Neuronal stem cell (in vitro differentiated cells): ENCODE measurements around the gene CXCL1.

Source experiments
- DNase-seq: peaks from one replicate; pipeline ENCODE4 v3.0.0-alpha.2; 2013; ENCODE audit warnings: low spot score
- H2AFZ ChIP-seq: one replicate; pipeline ENCODE4 v1.6.1; 2013; ENCODE audit warnings: mild to moderate bottlenecking, low read length, inconsistent platforms
- H2AK5ac ChIP-seq: 2 replicates; pipeline ENCODE4 v1.6.1; 2013; ENCODE audit warnings: low read depth, mild to moderate bottlenecking, inconsistent platforms, low read length, moderate library complexity, mixed read lengths
- H2BK120ac ChIP-seq: 2 replicates; pipeline ENCODE4 v1.6.1; 2013; ENCODE audit warnings: low read depth, mild to moderate bottlenecking, inconsistent platforms, low read length, moderate library complexity, mixed read lengths
- H2BK12ac ChIP-seq: one replicate; pipeline ENCODE4 v1.6.1; 2013; ENCODE audit warnings: low read length, inconsistent platforms
- H2BK15ac ChIP-seq: 2 replicates; pipeline ENCODE4 v1.6.1; 2013; ENCODE audit warnings: mild to moderate bottlenecking, low read length, inconsistent platforms, mixed read lengths
- H2BK5ac ChIP-seq: one replicate; pipeline ENCODE4 v1.6.1; 2013; ENCODE audit warnings: inconsistent platforms, mild to moderate bottlenecking, low read length, moderate library complexity
- H3K14ac ChIP-seq: one replicate; pipeline ENCODE4 v1.6.1; 2013; ENCODE audit warnings: low read length, inconsistent platforms
- H3K18ac ChIP-seq: 2 replicates; pipeline ENCODE4 v1.6.1; 2013; ENCODE audit warnings: low read length, inconsistent platforms
- H3K23ac ChIP-seq: 2 replicates; pipeline ENCODE4 v1.6.1; 2013; ENCODE audit warnings: low read depth, mild to moderate bottlenecking, mixed read lengths, low read length, inconsistent platforms; ENCODE audit not compliant: poor library complexity
- H3K27ac ChIP-seq: replicated peaks from 3 replicates; pipeline ENCODE4 v1.5.1; 2013; ENCODE audit warnings: low read length, inconsistent platforms
- H3K27me3 ChIP-seq, 3 experiments: 2 replicates each; pipeline ENCODE4 v1.6.1; 2013; ENCODE audit warnings: low read length in 3 of 3, mild to moderate bottlenecking in 2 of 3, inconsistent platforms in 1 of 3, low read depth in 1 of 3, mixed read lengths in 1 of 3, moderate library complexity in 1 of 3; ENCODE audit not compliant: control insufficient read depth in 3 of 3, insufficient read depth in 3 of 3
- H3K36me3 ChIP-seq, 2 donors: replicated peaks in 1 of 2; 2 replicates each; pipeline ENCODE4 v1.6.1; 2013; ENCODE audit warnings: low read length in 2 of 2; ENCODE audit not compliant: control insufficient read depth in 2 of 2, insufficient read depth in 2 of 2
- H3K4ac ChIP-seq: 2 replicates; pipeline ENCODE4 v1.6.1; 2013; ENCODE audit warnings: inconsistent platforms, mild to moderate bottlenecking, low read length, moderate library complexity
- H3K4me1 ChIP-seq, 2 donors: 1 replicate in 1 of 2; 2 replicates in 1 of 2; pipeline ENCODE4 v1.6.1; 2013; ENCODE audit warnings: low read length in 2 of 2, low read depth in 1 of 2; ENCODE audit not compliant: control insufficient read depth in 2 of 2, insufficient read depth in 1 of 2
- H3K4me2 ChIP-seq: one replicate; pipeline ENCODE4 v1.6.1; 2013; ENCODE audit warnings: mild to moderate bottlenecking, low read length, inconsistent platforms; ENCODE audit not compliant: insufficient read depth, poor library complexity, severe bottlenecking
- H3K4me3 ChIP-seq, 2 donors: 2 replicates each; pipeline ENCODE4 v1.5.1; 2013; ENCODE audit warnings: low read length in 2 of 2, mild to moderate bottlenecking in 2 of 2, inconsistent platforms in 1 of 2, moderate library complexity in 1 of 2
- H3K79me1 ChIP-seq: one replicate; pipeline ENCODE4 v1.6.1; 2013; ENCODE audit warnings: low read depth, mild to moderate bottlenecking, inconsistent platforms, low read length, moderate library complexity
- H3K9ac ChIP-seq: one replicate; pipeline ENCODE4 v1.6.1; 2013; ENCODE audit warnings: mild to moderate bottlenecking, low read depth, low read length, inconsistent platforms; ENCODE audit not compliant: poor library complexity
- H3K9me3 ChIP-seq, 2 donors: replicated peaks in 1 of 2; 2 replicates each; pipeline versions ENCODE3 to v1.6.1; 2013; ENCODE audit warnings: low read length in 2 of 2, mild to moderate bottlenecking in 2 of 2, inconsistent platforms in 1 of 2, low read depth in 1 of 2, mixed read lengths in 1 of 2, moderate library complexity in 1 of 2; ENCODE audit not compliant: control insufficient read depth in 2 of 2, insufficient read depth in 1 of 2
- H4K8ac ChIP-seq: one replicate; pipeline ENCODE4 v1.6.1; 2013; ENCODE audit warnings: low read depth, mild to moderate bottlenecking, inconsistent platforms, low read length, moderate library complexity
- H4K91ac ChIP-seq: one replicate; pipeline ENCODE4 v1.6.1; 2013; ENCODE audit warnings: low read length, low read depth, mild to moderate bottlenecking, inconsistent platforms; ENCODE audit not compliant: poor library complexity
- WGBS, 2 donors: extraction: QIAGEN DNeasy Blood & Tissue Kit; methylation state at CpG; one replicate each; pipeline ENCODE4 v1.1.7; 2013; ENCODE audit warnings: missing lambda C conversion rate in 2 of 2, mixed read lengths in 1 of 2; ENCODE audit not compliant: insufficient read length in 2 of 2, insufficient replicate concordance in 1 of 2; ENCODE audit errors: extremely low coverage in 2 of 2; 5-methylcytosine and 5-hydroxymethylcytosine counted together

The CXCL1 gene

GRCh38 chr4:73862322-73862721 is 6.9 kb upstream of the CXCL1 start:
- WGBS, 2 donors: no CpG with 5 or more reads among the region's 1 CpG
- H3K18ac ChIP-seq: no peak overlapping the region
- H4K8ac ChIP-seq: no peak overlapping the region
- no peak overlapping the region for H2BK5ac ChIP-seq
- no peak overlapping the region for H3K4me3 ChIP-seq
- no peak overlapping the region for H3K4me2 ChIP-seq
- no peak overlapping the region for H2BK15ac ChIP-seq
- no peak overlapping the region for H2AFZ ChIP-seq
- H2BK120ac ChIP-seq: no peak overlapping the region
- H3K36me3 ChIP-seq: no peaks in the 10 kb centered on the region
- H3K14ac ChIP-seq: no peak overlapping the region
- no peaks in the 10 kb centered on the region for H3K79me1 ChIP-seq
- H3K4ac ChIP-seq: no peak overlapping the region
- H3K9ac ChIP-seq: no peak overlapping the region
- no peak overlapping the region for H3K27ac ChIP-seq
- no peaks in the 10 kb centered on the region for H3K27me3 ChIP-seq
- no peak overlapping the region for H3K23ac ChIP-seq
- no peak for DNase-seq
- H2AK5ac ChIP-seq: no peak overlapping the region
- H4K91ac ChIP-seq: no peak overlapping the region
- no peaks in the 10 kb centered on the region for H3K4me1 ChIP-seq
- H2BK12ac ChIP-seq: no peak overlapping the region
- H3K9me3 ChIP-seq: no peaks in the 10 kb centered on the region

DNA sequence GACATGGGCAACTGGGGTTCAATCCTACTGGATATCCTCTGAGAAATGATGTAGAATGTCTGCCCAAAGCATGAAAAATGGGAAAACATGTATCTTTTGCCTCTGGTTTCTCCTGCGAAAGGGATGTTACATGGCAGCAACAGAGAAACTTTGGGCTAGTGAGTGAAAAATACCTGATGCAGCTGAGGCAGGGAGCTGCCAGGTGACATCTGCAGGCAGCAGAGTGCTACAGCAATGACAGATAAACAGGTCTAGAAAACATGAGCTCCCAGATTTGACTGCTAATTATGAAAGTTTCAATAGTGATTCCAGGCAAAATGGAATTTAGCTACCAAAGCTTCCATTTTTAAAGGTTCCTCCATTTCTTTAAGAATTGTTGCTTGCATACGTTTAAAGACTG is 4.8 kb upstream of the CXCL1 start:
- no peak overlapping the region for H2AK5ac ChIP-seq
- no peaks in the 10 kb centered on the region for H3K36me3 ChIP-seq
- no peaks in the 10 kb centered on the region for H3K4me1 ChIP-seq
- no peak overlapping the region for H2BK15ac ChIP-seq
- H3K27ac ChIP-seq: no peak overlapping the region
- H2BK5ac ChIP-seq: no peak overlapping the region
- no peaks in the 10 kb centered on the region for H3K79me1 ChIP-seq
- no peak overlapping the region for H3K14ac ChIP-seq
- no peak overlapping the region for H3K4me2 ChIP-seq
- no peak overlapping the region for H3K18ac ChIP-seq
- no peak overlapping the region for H2BK12ac ChIP-seq
- peaks cover 0 to 11% (median 7%) of the 10 kb centered on the region in 3 experiments for H3K27me3 ChIP-seq
- H2BK120ac ChIP-seq: no peak overlapping the region
- no peak overlapping the region for H3K4ac ChIP-seq
- no peak overlapping the region for H3K23ac ChIP-seq
- no peak overlapping the region for H4K91ac ChIP-seq
- no peak overlapping the region for H3K4me3 ChIP-seq
- H3K9me3 ChIP-seq: no peaks in the 10 kb centered on the region
- no peak for DNase-seq
- H4K8ac ChIP-seq: no peak overlapping the region
- WGBS, 2 donors: no CpG with 5 or more reads among the region's 2 CpGs
- no peak overlapping the region for H2AFZ ChIP-seq
- H3K9ac ChIP-seq: no peak overlapping the region

DNA sequence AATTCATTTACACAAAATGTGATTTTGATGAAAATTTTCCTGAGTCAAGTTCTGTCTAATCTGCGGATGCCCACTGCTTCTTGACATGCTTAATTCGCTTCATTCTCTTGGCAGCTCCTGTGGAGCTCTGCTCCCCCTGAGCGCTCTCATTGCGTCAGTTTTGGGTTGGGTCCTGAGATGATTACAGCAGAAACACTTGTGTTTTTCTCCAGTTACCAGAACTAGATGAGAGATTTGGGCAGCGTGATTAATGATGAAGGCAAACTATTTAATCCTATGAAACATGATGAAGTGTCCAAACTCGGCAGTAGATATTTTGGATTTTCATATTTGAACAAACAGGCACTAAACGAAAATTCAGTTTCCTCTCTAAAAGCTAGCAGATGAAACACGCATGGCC is 4.2 kb upstream of the CXCL1 start:
- Histone ChIP-seq H3K18ac (no peak overlapping the region), H2BK15ac (no peak overlapping the region), H3K27me3 (peaks cover 0 to 17% (median 11%) of the 10 kb centered on the region in 3 experiments), H3K27ac (no peak overlapping the region), H4K8ac (no peak overlapping the region), H2BK12ac (no peak overlapping the region), H3K9me3 (no peaks in the 10 kb centered on the region), H2AFZ (no peak overlapping the region), H2BK120ac (no peak overlapping the region), H3K23ac (no peak overlapping the region), H3K4me1 (no peaks in the 10 kb centered on the region), H3K36me3 (no peaks in the 10 kb centered on the region), H4K91ac (no peak overlapping the region), H3K9ac (no peak overlapping the region), H3K14ac (no peak overlapping the region), H3K4me3 (no peak overlapping the region), H3K4ac (no peak overlapping the region), H2AK5ac (no peak overlapping the region), H3K4me2 (no peak overlapping the region), H3K79me1 (no peaks in the 10 kb centered on the region), H2BK5ac (no peak overlapping the region)
- DNase-seq: no peak
- no CpG with 5 or more reads among the region's 8 CpGs for WGBS, 2 donors

- Histone ChIP-seq H3K23ac (no peak overlapping the region), H3K14ac (no peak overlapping the region), H3K4me1 (no peaks in the 10 kb centered on the region), H2AK5ac (no peak overlapping the region), H3K27ac (no peak overlapping the region), H3K4me2 (no peak overlapping the region), H3K79me1 (no peaks in the 10 kb centered on the region), H2AFZ (no peak overlapping the region), H2BK15ac (no peak overlapping the region), H3K36me3 (no peaks in the 10 kb centered on the region), H4K8ac (no peak overlapping the region), H3K9ac (no peak overlapping the region), H3K4me3 (no peak overlapping the region), H2BK120ac (no peak overlapping the region), H4K91ac (no peak overlapping the region), H3K27me3 (peaks cover 0 to 21% (median 14%) of the 10 kb centered on the region in 3 experiments), H2BK12ac (no peak overlapping the region), H3K9me3 (no peaks in the 10 kb centered on the region), H3K4ac (no peak overlapping the region), H3K18ac (no peak overlapping the region), H2BK5ac (no peak overlapping the region)
- no peak for DNase-seq
- no CpG with 5 or more reads among the region's 5 CpGs for WGBS, 2 donors
Observed at GRCh38 chr4:73865431-73866096, 3.6 kb upstream of the CXCL1 start.
